Neural cell (in vitro differentiated cells): ENCODE measurements around the gene PRXL2A. TPM values are rescaled to one million over a fixed set of nuclear protein-coding genes. Genes with fewer than 3 reads are reported as not detected.

Experiments
- H2AFZ ChIP-seq: fragments of 200-600, 300-800 bp; sonication (generic), shearing (Covaris generic); 2 replicates; pipeline ENCODE4 v1.6.0; 2014; ENCODE audit warnings: low read depth, mild to moderate bottlenecking, antibody characterized with exemption, low read length, moderate library complexity
- H3F3A ChIP-seq: fragments of 200-600 bp; shearing (Covaris generic); 2 replicates; pipeline ENCODE4 v1.6.1; 2016; ENCODE audit warnings: mild to moderate bottlenecking, moderate library complexity, mixed read lengths, antibody characterized with exemption, low read length; ENCODE audit not compliant: insufficient read depth, poor library complexity, severe bottlenecking
- H3K27ac ChIP-seq: fragments of 200-600, 300-800 bp; sonication (generic), shearing (Covaris generic); 2 replicates; pipeline ENCODE4 v1.5.1; 2014; ENCODE audit warnings: mild to moderate bottlenecking, low read length, moderate library complexity
- H3K27me3 ChIP-seq: fragments of 300-800, 200-600 bp; sonication (generic), shearing (Covaris generic); 2 replicates; pipeline ENCODE4 v1.6.0; 2014; ENCODE audit warnings: mild to moderate bottlenecking, low read depth, low read length, moderate library complexity; ENCODE audit not compliant: insufficient read depth
- H3K36me3 ChIP-seq: fragments of 300-800, 200-600 bp; sonication (generic), shearing (Covaris generic); 2 replicates; pipeline ENCODE4 v1.5.1; 2014; ENCODE audit warnings: mild to moderate bottlenecking, antibody characterized with exemption, low read length, moderate library complexity; ENCODE audit not compliant: insufficient read depth
- H3K4me2 ChIP-seq: fragments of 300-800, 200-600 bp; sonication (generic), shearing (Covaris generic); 2 replicates; pipeline ENCODE4 v1.6.0; 2014; ENCODE audit warnings: mild to moderate bottlenecking, low read length
- H3K4me3 ChIP-seq: fragments of 300-800, 200-600 bp; sonication (generic), shearing (Covaris generic); 2 replicates; pipeline ENCODE4 v1.5.1; 2014; ENCODE audit warnings: mild to moderate bottlenecking, low read length, moderate library complexity
- H3K79me2 ChIP-seq: fragments of 200-600 bp; shearing (Covaris generic); replicated peaks from 2 replicates; pipeline ENCODE4 v1.6.0; 2014; ENCODE audit warnings: mild to moderate bottlenecking, low read length, moderate library complexity; ENCODE audit not compliant: insufficient read depth
- H3K9ac ChIP-seq: fragments of 300-800, 200-600 bp; sonication (generic), shearing (Covaris generic); 2 replicates; pipeline ENCODE4 v1.6.1; 2016; ENCODE audit warnings: mild to moderate bottlenecking, low read length, mixed read lengths
- H3K9me2 ChIP-seq: fragments of 200-600 bp; shearing (Covaris generic); 2 replicates; pipeline ENCODE4 v1.6.1; 2016; ENCODE audit warnings: mild to moderate bottlenecking, low read length, mixed read lengths; ENCODE audit not compliant: insufficient read depth
- H3K9me3 ChIP-seq: fragments of 200-600, 300-800 bp; sonication (generic), shearing (Covaris generic); 2 replicates; pipeline ENCODE4 v1.6.1; 2016; ENCODE audit warnings: mild to moderate bottlenecking, mixed run types, low read length, moderate library complexity, mixed read lengths
- H4K20me1 ChIP-seq: fragments of 200-600 bp; shearing (Covaris generic); 2 replicates; pipeline ENCODE4 v1.6.1; 2016; ENCODE audit warnings: mild to moderate bottlenecking, mixed run types; ENCODE audit not compliant: insufficient read depth
- CTCF ChIP-seq: fragments of 450-650 bp; IDR thresholded peaks from 2 replicates; pipeline ENCODE4 v1.5.1; 2014; ENCODE audit warnings: antibody characterized with exemption, mild to moderate bottlenecking, moderate library complexity; ENCODE audit not compliant: poor library complexity, severe bottlenecking
- EP300 ChIP-seq: fragments of 450-650 bp; conservative IDR thresholded peaks from 2 replicates; pipeline ENCODE4 v1.6.1; 2014; ENCODE audit warnings: antibody characterized with exemption, mild to moderate bottlenecking, moderate library complexity; ENCODE audit not compliant: poor library complexity, severe bottlenecking
- EZH2 ChIP-seq: fragments of 200-600, 300-800 bp; shearing (Covaris generic), sonication (generic); IDR thresholded peaks from 2 replicates; pipeline ENCODE4 v1.6.1; 2014; ENCODE audit warnings: antibody characterized with exemption, low read length, borderline replicate concordance, mild to moderate bottlenecking; ENCODE audit not compliant: insufficient read depth, poor library complexity, severe bottlenecking
- MXI1 ChIP-seq: fragments of 450-650 bp; conservative IDR thresholded peaks from 2 replicates; pipeline ENCODE4 v1.6.1; 2014; ENCODE audit warnings: antibody characterized with exemption, mild to moderate bottlenecking; ENCODE audit not compliant: poor library complexity, severe bottlenecking
- POLR2AphosphoS5 ChIP-seq: IDR thresholded peaks from 2 replicates; pipeline ENCODE4 v1.6.1; 2012
- RAD21 ChIP-seq: fragments of 450-650 bp; conservative IDR thresholded peaks from 2 replicates; pipeline ENCODE4 v1.6.1; 2014; ENCODE audit warnings: antibody characterized with exemption, mild to moderate bottlenecking, moderate library complexity
- REST ChIP-seq: IDR thresholded peaks from 2 replicates; pipeline ENCODE4 v1.6.1; 2012; ENCODE audit warnings: borderline replicate concordance
- SMC3 ChIP-seq: fragments of 450-650 bp; conservative IDR thresholded peaks from 2 replicates; pipeline ENCODE4 v1.6.1; 2014; ENCODE audit warnings: antibody characterized with exemption, mild to moderate bottlenecking, moderate library complexity; ENCODE audit not compliant: poor library complexity
- TAF1 ChIP-seq: IDR thresholded peaks from 2 replicates; pipeline ENCODE4 v1.6.1; 2012; ENCODE audit warnings: low read depth
- polyA plus RNA-seq: library from polyadenylated mRNA; depleted of rRNA; stranded (reverse); fragments of >200 nt; gene quantifications from 2 replicates; pipeline ENCODE4 v1.2.3, GENCODE V29; 2014

PRXL2A gene
- polyA plus RNA-seq, 1 donor from 2014 or later, result 60.5 TPM

- Histone ChIP-seq H3K27me3 (no peaks in the 10 kb centered on the region), H3K9me2 (no peaks in the 10 kb centered on the region), H3K4me2 (peak overlapping the region; percentile 86), H3K9ac (peak overlapping the region; percentile 83), H3K27ac (peak overlapping the region; percentile 71), H3K79me2 (peaks cover 37% of the 10 kb centered on the region), H3K9me3 (no peaks in the 10 kb centered on the region), H3K4me3 (peak overlapping the region; percentile 74), H4K20me1 (no peaks in the 10 kb centered on the region), H2AFZ (peak overlapping the region; percentile 85), H3K36me3 (no peaks in the 10 kb centered on the region), H3F3A (no peaks in the 10 kb centered on the region)
- TF ChIP-seq REST (peak; percentile 65), CTCF (peak; percentile 57), MXI1 (peak; percentile 32), TAF1 (no peak)
Observed at GRCh38 chr10:80453056-80453841, 44.9 kb downstream of the PRXL2A start.

GRCh38 chr10:80453842-80454512 lies 45.6 kb downstream of the PRXL2A start, which contains the start of gene TSPAN14:
Gene TSPAN14, plus strand, starts transcription at chr10:80454310. Its CDS starts 34,924 bp downstream, at chr10:80489234.
- H3K9me2 ChIP-seq, result no peaks in the 10 kb centered on the region
- no peak for TF ChIP-seq CTCF
- no peak for TF ChIP-seq EZH2
- TF ChIP-seq TAF1, result peak; percentile 10
- no peak for TF ChIP-seq EP300
- peak; percentile 58 for TF ChIP-seq POLR2AphosphoS5
- TF ChIP-seq MXI1, result no peak
- TF ChIP-seq SMC3, result no peak
- TF ChIP-seq REST, result no peak
- no peak for TF ChIP-seq RAD21
- no peaks in the 10 kb centered on the region for H3F3A ChIP-seq
- peak within 1 kb of the TSS; percentile 86 for H3K9ac ChIP-seq
- H2AFZ ChIP-seq, result peak within 1 kb of the TSS; percentile 85
- H3K9me3 ChIP-seq, result no peaks in the 10 kb centered on the region
- H4K20me1 ChIP-seq, result no peaks in the 10 kb centered on the region
- peaks cover 44% of the 10 kb centered on the region for H3K79me2 ChIP-seq
- H3K27me3 ChIP-seq, result no peaks in the 10 kb centered on the region
- H3K4me3 ChIP-seq, result peak within 1 kb of the TSS; percentile 95
- H3K4me2 ChIP-seq, result peak within 1 kb of the TSS; percentile 86
- peak within 1 kb of the TSS; percentile 71 for H3K27ac ChIP-seq
- no peaks in the 10 kb centered on the region for H3K36me3 ChIP-seq
